SK-N-SH (cell line): Measurements from ENCODE around the gene WNK2. TPM values are rescaled to one million over a fixed set of nuclear protein-coding genes. Genes with fewer than 3 reads are reported as not detected.

Source experiments
- CTCF ChIA-PET: fragments of 300-600, 350-600 bp; formaldehyde crosslinking; extraction: SDS; loops from one replicate; lab custom pipeline; 2021; lab: Yijun Ruan, JAX
- POLR2A ChIA-PET: fragments of 350-600 bp; sonication (Branson Sonifier 250); formaldehyde crosslinking; extraction: SDS; loops from one replicate; lab custom pipeline; 2020; ENCODE audit warnings: antibody characterized with exemption, inconsistent platforms; lab: Yijun Ruan, JAX
- DNase-seq: peaks from one replicate; pipeline ENCODE4 v3.0.0; 2012
- H2AFZ ChIP-seq: fragments of 200-600 bp; sonication (generic); 2 replicates; pipeline ENCODE4 v1.8.1; 2016; ENCODE audit warnings: antibody characterized with exemption, mild to moderate bottlenecking, low read depth
- H3F3A ChIP-seq: fragments of 200-600 bp; sonication (generic); replicated peaks from 2 replicates; pipeline ENCODE3; 2016; ENCODE audit warnings: antibody characterized with exemption, mild to moderate bottlenecking; ENCODE audit not compliant: insufficient read depth
- H3K27ac ChIP-seq, 2 experiments: fragments of 200-500 bp in 1 of 2; fragments of 200-600 bp in 1 of 2; sonication (Bioruptor generic) in 1 of 2; sonication (generic), shearing (Covaris generic) in 1 of 2; 2 replicates each; pipeline versions ENCODE4 v1.5.1 to v1.6.1; 2014 to 2016; ENCODE audit warnings: low read depth in 2 of 2, inconsistent platforms in 1 of 2, low read length in 1 of 2, mild to moderate bottlenecking in 1 of 2, mixed read lengths in 1 of 2
- H3K27me3 ChIP-seq: fragments of 200-600 bp; sonication (generic), shearing (Covaris generic); 2 replicates; pipeline ENCODE4 v1.6.1; 2016; ENCODE audit warnings: mixed run types; ENCODE audit not compliant: insufficient read depth
- H3K36me3 ChIP-seq, 2 experiments: fragments of 200-500 bp in 1 of 2; fragments of 200-600 bp in 1 of 2; sonication (Bioruptor generic) in 1 of 2; sonication (generic) in 1 of 2; replicated peaks in 1 of 2; 2 replicates each; pipeline versions ENCODE3 to v1.5.1; 2014 to 2016; ENCODE audit warnings: low read length in 1 of 2, mild to moderate bottlenecking in 1 of 2; ENCODE audit not compliant: insufficient read depth in 2 of 2, control insufficient read depth in 1 of 2
- H3K4me1 ChIP-seq, 2 experiments: fragments of 200-500 bp in 1 of 2; fragments of 200-600 bp in 1 of 2; sonication (Bioruptor generic) in 1 of 2; sonication (generic), shearing (Covaris generic) in 1 of 2; 2 replicates each; pipeline versions ENCODE4 v1.5.1 to v1.6.1; 2014 to 2016; ENCODE audit warnings: low read depth in 1 of 2, low read length in 1 of 2, mixed run types in 1 of 2; ENCODE audit not compliant: insufficient read depth in 2 of 2, control insufficient read depth in 1 of 2
- H3K4me2 ChIP-seq: fragments of 200-600 bp; sonication (generic), shearing (Covaris generic); 2 replicates; pipeline ENCODE4 v1.6.1; 2017; ENCODE audit warnings: mixed run types
- H3K4me3 ChIP-seq, 2 experiments: fragments of 200-500 bp in 1 of 2; fragments of 200-600 bp in 1 of 2; sonication (Bioruptor generic) in 1 of 2; sonication (generic), shearing (Covaris generic) in 1 of 2; 2 replicates each; pipeline versions ENCODE4 v1.5.1 to v1.8.1; 2014 to 2016; ENCODE audit warnings: low read depth in 2 of 2, inconsistent platforms in 1 of 2, low read length in 1 of 2, mild to moderate bottlenecking in 1 of 2, mixed read lengths in 1 of 2, moderate library complexity in 1 of 2
- H3K79me2 ChIP-seq: fragments of 200-600 bp; sonication (generic); 2 replicates; pipeline ENCODE4 v1.8.1; 2017; ENCODE audit warnings: mild to moderate bottlenecking; ENCODE audit not compliant: insufficient read depth
- H3K9ac ChIP-seq: fragments of 200-600 bp; sonication (generic); 2 replicates; pipeline ENCODE4 v1.6.1; 2017; ENCODE audit warnings: mixed run types
- H3K9me2 ChIP-seq: fragments of 200-600 bp; sonication (generic); 2 replicates; pipeline ENCODE4 v1.6.1; 2017; ENCODE audit warnings: mixed run types
- H3K9me3 ChIP-seq: fragments of 200-600 bp; sonication (generic); 2 replicates; pipeline ENCODE4 v1.6.1; 2017; ENCODE audit warnings: mixed run types, mild to moderate bottlenecking, moderate library complexity
- H4K20me1 ChIP-seq: fragments of 200-600 bp; sonication (generic); 2 replicates; pipeline ENCODE4 v1.6.1; 2017; ENCODE audit warnings: mild to moderate bottlenecking, mixed run types; ENCODE audit not compliant: insufficient read depth
- CHD2 ChIP-seq: fragments of 150-350 bp; IDR thresholded peaks from 2 replicates; pipeline ENCODE4 v1.6.1; 2018; ENCODE audit warnings: low read length; ENCODE audit not compliant: partially characterized antibody
- ELF1 ChIP-seq: IDR thresholded peaks from 2 replicates; pipeline ENCODE4 v1.4.0; 2012
- EP300 ChIP-seq, 2 experiments: IDR thresholded peaks; 2 replicates each; pipeline versions ENCODE4 v1.4.0 to v1.6.1; 2012; ENCODE audit warnings: borderline replicate concordance in 1 of 2, low read depth in 1 of 2, low read length in 1 of 2
- EZH2phosphoT487 ChIP-seq: fragments of 200-600 bp; sonication (generic); IDR thresholded peaks from 2 replicates; pipeline ENCODE4 v1.6.1; 2017; ENCODE audit warnings: low read depth, mixed run types, mild to moderate bottlenecking, antibody characterized with exemption, moderate library complexity, borderline replicate concordance
- FOSL2 ChIP-seq: IDR thresholded peaks from 2 replicates; pipeline ENCODE4 v1.4.0; 2012; ENCODE audit warnings: low read depth, mild to moderate bottlenecking, moderate library complexity, borderline replicate concordance
- FOXM1 ChIP-seq: IDR thresholded peaks from 2 replicates; pipeline ENCODE4 v1.4.0; 2012; ENCODE audit warnings: low read depth, mild to moderate bottlenecking
- GABPA ChIP-seq: IDR thresholded peaks from 2 replicates; pipeline ENCODE4 v1.4.0; 2012; ENCODE audit warnings: low read depth, mild to moderate bottlenecking
- GATA2 ChIP-seq: sonication (generic); formaldehyde crosslinking; IDR thresholded peaks from 2 replicates; pipeline ENCODE4 v1.5.0; 2020; ENCODE audit warnings: mild to moderate bottlenecking, missing genetic modification reagents
- MEF2A ChIP-seq: IDR thresholded peaks from 2 replicates; pipeline ENCODE4 v1.4.0; 2012; ENCODE audit warnings: low read depth, borderline replicate concordance
- NRF1 ChIP-seq: IDR thresholded peaks from 2 replicates; pipeline ENCODE4 v1.6.1; 2012; ENCODE audit warnings: low read depth, mild to moderate bottlenecking, low read length
- RCOR1 ChIP-seq: fragments of 150-350 bp; IDR thresholded peaks from 2 replicates; pipeline ENCODE4 v1.6.1; 2017; ENCODE audit warnings: antibody characterized with exemption, low read length
- SIN3A ChIP-seq: IDR thresholded peaks from 2 replicates; pipeline ENCODE4 v1.6.1; 2012; ENCODE audit warnings: low read depth, mild to moderate bottlenecking, low read length, moderate library complexity, borderline replicate concordance
- SMC3 ChIP-seq: IDR thresholded peaks from 2 replicates; pipeline ENCODE4 v1.6.1; 2012; ENCODE audit warnings: low read depth, low read length, improper control_type of control experiment
- TAF1 ChIP-seq: IDR thresholded peaks from 2 replicates; pipeline ENCODE4 v1.6.1; 2012; ENCODE audit warnings: low read depth, mild to moderate bottlenecking, low read length, moderate library complexity, borderline replicate concordance
- WGBS: methylation state at CpG from one replicate; pipeline ENCODE4 v1.1.6; 2017; ENCODE audit warnings: low lambda C conversion rate; 5-methylcytosine and 5-hydroxymethylcytosine counted together
- polyA plus RNA-seq, 3 experiments: library from polyadenylated mRNA; depleted of rRNA; stranded (reverse); fragments of >200 nt; gene quantifications; 2 replicates each; pipeline ENCODE4 v1.2.3, GENCODE V29; 2012
- TF ChIP-seq, protein P1 (sequence below): fragments of 150-350 bp; IDR thresholded peaks from 2 replicates; pipeline ENCODE4 v1.6.1; 2016; ENCODE audit warnings: mild to moderate bottlenecking, low read depth, low read length
- TF ChIP-seq, protein P2 (sequence below): fragments of 150-350 bp; IDR thresholded peaks from 2 replicates; pipeline ENCODE4 v1.6.1; 2017; ENCODE audit warnings: antibody characterized with exemption, low read length, low read depth, borderline replicate concordance
- TF ChIP-seq, protein P3 (sequence below): IDR thresholded peaks from 2 replicates; pipeline ENCODE4 v1.4.0; 2012; ENCODE audit warnings: low read depth, borderline replicate concordance
- TF ChIP-seq, protein P4 (sequence below): IDR thresholded peaks from 2 replicates; pipeline ENCODE4 v1.4.0; 2012; ENCODE audit warnings: low read depth, borderline replicate concordance

WNK2 gene
- polyA plus RNA-seq, 1 of the 3 experiments (the other 2 are of a cell fraction): 0.12 TPM

DNA sequence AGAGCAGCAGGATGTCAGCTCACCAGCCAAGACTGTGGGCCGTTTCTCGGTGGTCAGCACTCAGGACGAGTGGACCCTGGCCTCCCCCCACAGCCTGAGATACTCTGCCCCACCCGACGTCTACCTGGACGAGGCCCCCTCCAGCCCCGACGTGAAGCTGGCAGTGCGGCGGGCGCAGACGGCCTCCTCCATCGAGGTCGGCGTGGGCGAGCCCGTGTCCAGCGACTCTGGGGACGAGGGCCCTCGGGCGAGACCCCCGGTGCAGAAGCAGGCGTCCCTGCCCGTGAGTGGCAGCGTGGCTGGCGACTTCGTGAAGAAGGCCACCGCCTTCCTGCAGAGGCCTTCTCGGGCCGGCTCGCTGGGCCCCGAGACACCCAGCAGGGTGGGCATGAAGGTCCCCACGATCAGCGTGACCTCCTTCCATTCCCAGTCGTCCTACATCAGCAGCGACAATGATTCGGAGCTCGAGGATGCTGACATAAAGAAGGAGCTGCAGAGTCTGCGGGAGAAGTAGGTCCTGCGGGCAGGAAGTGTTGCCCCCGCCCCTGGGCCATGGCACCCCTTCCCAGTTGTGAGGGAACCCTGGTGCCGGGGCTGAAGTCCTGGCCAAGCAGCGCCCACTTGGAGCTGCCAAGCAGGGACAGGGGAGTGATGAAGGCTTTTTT is 108.9 kb downstream of the WNK2 start:
- Histone ChIP-seq H3K79me2 (no peaks in the 10 kb centered on the region), H3K9me3 (no peaks in the 10 kb centered on the region), H3K27ac (no peak overlapping the region), H3K27me3 (no peaks in the 10 kb centered on the region), H3K4me1 (no peaks in the 10 kb centered on the region; a peak in 1 of 4 replicates), H3K36me3 (no peaks in the 10 kb centered on the region), H3K9ac (no peak overlapping the region), H3F3A (no peaks in the 10 kb centered on the region)
- POLR2A ChIA-PET: no interaction called here
- CTCF ChIA-PET: no interaction called here
- DNase-seq: no peak
- TF ChIP-seq ELF1 (no peak), RCOR1 (no peak), MEF2A (no peak), CHD2 (no peak), GABPA (no peak), NRF1 (no peak), EP300 (IDR thresholded peaks at IDR 0.05; ENCODE audit: borderline replicate concordance in 1 of 2, low read depth in 1 of 2, low read length in 1 of 2) (no peak), GATA2 (no peak), FOXM1 (no peak), TAF1 (no peak), FOSL2 (no peak), EZH2phosphoT487 (no peak), SMC3 (no peak), SIN3A (no peak)
- TF ChIP-seq, protein P1, sequence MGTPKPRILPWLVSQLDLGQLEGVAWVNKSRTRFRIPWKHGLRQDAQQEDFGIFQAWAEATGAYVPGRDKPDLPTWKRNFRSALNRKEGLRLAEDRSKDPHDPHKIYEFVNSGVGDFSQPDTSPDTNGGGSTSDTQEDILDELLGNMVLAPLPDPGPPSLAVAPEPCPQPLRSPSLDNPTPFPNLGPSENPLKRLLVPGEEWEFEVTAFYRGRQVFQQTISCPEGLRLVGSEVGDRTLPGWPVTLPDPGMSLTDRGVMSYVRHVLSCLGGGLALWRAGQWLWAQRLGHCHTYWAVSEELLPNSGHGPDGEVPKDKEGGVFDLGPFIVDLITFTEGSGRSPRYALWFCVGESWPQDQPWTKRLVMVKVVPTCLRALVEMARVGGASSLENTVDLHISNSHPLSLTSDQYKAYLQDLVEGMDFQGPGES: no peak
- TF ChIP-seq, protein P2, sequence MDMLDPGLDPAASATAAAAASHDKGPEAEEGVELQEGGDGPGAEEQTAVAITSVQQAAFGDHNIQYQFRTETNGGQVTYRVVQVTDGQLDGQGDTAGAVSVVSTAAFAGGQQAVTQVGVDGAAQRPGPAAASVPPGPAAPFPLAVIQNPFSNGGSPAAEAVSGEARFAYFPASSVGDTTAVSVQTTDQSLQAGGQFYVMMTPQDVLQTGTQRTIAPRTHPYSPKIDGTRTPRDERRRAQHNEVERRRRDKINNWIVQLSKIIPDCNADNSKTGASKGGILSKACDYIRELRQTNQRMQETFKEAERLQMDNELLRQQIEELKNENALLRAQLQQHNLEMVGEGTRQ: no peak
- TF ChIP-seq, protein P3, sequence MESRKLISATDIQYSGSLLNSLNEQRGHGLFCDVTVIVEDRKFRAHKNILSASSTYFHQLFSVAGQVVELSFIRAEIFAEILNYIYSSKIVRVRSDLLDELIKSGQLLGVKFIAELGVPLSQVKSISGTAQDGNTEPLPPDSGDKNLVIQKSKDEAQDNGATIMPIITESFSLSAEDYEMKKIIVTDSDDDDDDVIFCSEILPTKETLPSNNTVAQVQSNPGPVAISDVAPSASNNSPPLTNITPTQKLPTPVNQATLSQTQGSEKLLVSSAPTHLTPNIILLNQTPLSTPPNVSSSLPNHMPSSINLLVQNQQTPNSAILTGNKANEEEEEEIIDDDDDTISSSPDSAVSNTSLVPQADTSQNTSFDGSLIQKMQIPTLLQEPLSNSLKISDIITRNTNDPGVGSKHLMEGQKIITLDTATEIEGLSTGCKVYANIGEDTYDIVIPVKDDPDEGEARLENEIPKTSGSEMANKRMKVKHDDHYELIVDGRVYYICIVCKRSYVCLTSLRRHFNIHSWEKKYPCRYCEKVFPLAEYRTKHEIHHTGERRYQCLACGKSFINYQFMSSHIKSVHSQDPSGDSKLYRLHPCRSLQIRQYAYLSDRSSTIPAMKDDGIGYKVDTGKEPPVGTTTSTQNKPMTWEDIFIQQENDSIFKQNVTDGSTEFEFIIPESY: no peak
- TF ChIP-seq, protein P4, sequence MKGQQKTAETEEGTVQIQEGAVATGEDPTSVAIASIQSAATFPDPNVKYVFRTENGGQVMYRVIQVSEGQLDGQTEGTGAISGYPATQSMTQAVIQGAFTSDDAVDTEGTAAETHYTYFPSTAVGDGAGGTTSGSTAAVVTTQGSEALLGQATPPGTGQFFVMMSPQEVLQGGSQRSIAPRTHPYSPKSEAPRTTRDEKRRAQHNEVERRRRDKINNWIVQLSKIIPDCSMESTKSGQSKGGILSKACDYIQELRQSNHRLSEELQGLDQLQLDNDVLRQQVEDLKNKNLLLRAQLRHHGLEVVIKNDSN: no peak
- TF ChIP-seq, all 33 proteins: peak for 0
- Histone ChIP-seq H2AFZ (no peak overlapping the region), H3K9me2 (no peaks in the 10 kb centered on the region), H4K20me1 (no peaks in the 10 kb centered on the region), H3K4me2 (no peak overlapping the region), H3K4me3 (no peak overlapping the region)
- WGBS: 81% methylated on average over 11 of the region's 43 CpGs
